Endometrium (tissue), 2 donors: Measurements from ENCODE around the gene SP8.

Experiments
- FAIRE-seq: peaks from 2 replicates; lab custom pipeline; 2012; peaks lifted over from hg19 to GRCh38; lab: Jason Lieb, UNC
- donor health status: control.
- donor health status: control.

SP8 gene

DNA sequence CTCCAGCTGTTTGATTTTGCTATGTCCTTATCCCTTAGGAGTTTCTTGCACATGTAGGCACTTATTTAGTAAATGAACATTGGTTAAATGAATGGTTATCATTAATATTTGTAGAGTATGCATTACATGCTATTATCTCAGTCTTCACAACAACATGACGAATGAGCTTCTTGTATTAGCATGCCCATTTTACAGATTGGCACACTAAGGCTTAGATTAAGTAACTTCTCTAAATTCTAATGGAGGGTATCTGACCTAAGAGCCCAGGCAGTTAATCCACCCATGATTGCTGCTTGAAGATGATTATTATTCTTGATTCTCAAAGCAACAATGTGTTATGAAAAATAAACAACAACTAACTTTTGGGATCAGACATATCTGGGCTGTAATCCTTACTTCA, 32.7 kb downstream of the SP8 start:
- no peak for FAIRE-seq

DNA sequence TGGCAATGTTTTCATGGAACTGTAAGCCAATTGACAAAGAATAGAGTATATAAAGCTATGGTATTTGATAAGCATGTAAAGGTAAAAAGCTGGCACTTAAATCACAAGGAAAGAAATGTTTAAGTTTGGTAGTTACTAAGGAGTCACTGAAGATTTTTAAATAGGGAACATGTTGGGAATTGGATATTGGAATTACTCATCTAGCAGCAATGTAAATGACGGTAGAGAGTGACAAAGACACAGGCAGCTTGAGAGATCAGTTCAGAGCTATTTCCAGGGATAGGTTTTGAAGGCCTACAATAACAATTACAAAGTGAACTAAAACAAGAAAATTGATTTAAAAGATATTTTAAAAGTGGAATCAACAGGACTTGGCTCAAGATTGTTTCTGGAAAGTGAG, 36.8 kb downstream of the SP8 start:
- no peak for FAIRE-seq

DNA sequence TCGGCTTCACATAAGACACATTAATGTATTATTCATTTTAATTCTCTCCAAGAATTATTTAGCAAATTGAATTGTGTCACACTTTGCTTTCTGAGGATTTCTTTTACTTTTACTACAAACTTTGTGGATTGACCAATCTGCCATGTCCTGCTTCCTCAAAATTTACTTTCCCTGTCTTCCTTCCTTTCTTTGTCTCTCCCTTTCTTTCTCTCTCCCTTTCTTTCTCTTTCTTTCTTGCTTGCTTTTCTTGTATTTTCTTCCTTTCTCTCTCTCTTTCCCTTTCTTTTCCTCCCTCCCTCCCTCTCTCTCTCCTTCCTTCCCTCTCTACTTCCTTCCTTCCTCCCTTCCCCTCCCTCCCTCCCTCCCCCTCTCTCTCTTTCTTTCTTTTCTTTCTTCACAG, 37.8 kb downstream of the SP8 start:
- no peak for FAIRE-seq

DNA sequence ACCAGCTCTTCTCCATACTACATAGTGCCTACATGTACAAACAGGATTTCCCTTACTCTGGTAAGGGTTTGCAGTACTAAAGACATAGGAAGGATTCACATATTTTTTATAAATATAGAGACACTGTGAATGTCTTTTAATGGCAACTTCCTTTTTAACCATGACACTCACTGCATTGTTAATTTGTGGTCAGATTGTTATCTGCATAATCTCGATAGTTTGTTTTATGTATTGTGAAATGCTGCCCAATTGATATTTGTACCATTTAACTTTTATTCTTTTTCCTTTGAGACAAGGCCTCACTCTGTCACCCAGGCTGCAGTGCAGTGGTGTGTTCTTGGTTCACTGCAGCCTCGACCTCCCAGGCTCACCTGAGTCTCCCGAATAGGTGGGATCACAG, 39.7 kb downstream of the SP8 start:
- FAIRE-seq = no peak

DNA sequence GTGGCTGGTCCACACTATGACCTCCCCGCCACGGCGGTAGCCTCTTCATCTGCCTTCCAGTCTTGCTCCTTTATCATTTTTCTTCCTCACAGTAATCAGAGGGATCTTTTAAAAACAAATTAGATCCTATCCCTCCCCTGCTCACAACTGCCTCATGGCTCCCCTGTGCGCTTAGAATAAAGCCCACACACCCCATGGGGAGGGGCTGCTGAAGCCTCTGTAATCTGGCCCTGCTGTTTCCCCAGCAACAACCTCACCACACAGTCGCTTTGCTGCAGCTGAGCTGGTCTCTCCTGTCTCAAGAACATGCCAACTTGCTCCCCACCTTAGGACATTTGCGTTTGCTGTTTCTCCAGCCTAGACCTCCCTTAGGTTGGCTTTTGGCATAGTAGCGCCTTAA, 41.0 kb downstream of the SP8 start:
- FAIRE-seq = no peak

DNA sequence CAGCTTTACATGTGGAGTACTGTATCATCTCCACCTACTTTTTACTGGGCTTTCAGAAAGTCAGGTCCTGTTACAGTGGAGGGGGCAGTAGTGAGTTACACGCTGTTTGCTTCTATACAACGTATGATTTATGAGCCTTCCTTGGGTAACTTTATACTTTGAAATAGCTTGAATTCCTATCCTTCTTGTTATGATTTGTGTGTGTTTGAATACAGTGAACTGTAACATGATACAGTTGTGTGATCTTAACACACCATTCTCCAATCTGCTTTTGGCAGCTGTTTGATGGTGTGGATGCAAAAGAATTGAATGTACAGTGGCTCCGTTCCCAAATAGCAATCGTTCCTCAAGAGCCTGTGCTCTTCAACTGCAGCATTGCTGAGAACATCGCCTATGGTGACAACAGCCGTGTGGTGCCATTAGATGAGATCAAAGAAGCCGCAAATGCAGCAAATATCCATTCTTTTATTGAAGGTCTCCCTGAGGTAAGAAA, 41.7 kb downstream of the SP8 start:
- no peak for FAIRE-seq

DNA sequence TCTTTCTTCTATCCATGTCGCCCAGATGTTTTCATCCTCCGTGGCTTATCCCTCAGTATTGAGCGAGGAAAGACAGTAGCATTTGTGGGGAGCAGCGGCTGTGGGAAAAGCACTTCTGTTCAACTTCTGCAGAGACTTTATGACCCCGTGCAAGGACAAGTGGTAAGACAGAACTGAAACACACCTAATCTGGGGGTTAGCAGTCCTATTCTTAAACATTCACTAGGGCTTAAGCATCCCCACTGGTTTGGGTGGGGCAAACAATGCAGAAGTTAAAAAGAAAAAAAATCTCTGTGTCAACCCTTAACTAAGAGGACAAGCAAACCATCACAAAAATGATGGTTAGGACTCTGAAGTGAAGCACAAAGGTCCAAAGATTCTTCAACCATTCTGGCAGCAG, 43.8 kb downstream of the SP8 start:
- FAIRE-seq = no peak

DNA sequence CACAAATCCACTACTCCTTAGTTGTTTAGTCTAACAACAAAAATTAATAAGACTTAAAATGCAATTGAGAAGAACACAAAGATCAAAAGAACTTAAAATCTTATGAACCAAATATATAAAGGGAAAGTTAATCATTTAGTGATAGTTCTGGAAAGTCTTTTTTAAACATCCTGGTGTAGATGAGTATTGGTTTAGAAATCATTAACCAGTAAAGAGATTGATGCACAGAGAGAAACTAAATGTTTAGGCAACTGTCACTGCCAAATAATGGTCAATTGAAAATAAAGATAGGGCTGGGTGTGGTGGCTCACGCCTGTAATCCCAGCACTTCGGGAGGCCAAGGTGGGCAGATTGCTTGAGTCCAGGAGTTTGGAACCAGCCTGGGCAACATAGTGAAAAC, 44.9 kb downstream of the SP8 start:
- no peak for FAIRE-seq

DNA sequence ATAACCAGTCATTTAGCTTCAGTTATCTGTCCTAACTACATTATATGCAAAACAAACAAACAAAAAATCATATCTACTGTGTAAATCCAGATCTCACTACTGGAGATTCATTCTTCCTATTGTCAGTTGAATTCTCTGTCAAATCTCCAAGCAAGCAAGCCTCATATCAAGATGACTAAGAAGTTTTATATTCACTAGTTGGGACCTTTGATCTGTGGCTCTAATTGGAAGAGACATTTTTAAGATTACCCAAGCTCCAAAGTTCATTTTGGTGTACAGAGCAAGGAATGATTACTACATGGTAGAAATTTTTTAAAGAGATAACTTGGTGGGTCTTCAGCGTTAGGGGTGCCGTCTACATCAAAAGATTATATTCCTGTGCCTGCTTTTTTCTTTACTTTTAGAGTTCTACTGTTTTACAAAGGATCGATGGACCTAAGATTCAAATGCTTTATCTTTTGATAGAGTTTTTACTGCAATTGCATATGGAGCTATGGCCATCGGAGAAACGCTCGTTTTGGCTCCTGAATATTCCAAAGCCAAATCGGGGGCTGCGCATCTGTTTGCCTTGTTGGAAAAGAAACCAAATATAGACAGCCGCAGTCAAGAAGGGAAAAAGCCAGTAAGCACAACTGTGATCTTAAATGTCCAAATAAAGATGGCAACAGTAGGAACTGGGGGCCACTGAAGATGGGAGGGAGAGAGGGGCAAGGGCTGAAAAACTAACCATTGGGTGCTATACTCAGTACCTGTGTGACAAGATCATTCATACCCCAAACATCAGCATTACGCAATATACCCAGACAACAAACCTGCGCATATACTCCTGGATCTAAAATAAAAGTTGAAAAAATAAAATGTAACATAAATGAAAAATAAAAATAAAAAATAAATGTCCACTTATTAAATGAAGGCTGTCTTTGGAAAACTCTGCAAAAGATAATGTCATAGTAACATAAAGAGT, 47.9 kb downstream of the SP8 start:
- FAIRE-seq = no peak

DNA sequence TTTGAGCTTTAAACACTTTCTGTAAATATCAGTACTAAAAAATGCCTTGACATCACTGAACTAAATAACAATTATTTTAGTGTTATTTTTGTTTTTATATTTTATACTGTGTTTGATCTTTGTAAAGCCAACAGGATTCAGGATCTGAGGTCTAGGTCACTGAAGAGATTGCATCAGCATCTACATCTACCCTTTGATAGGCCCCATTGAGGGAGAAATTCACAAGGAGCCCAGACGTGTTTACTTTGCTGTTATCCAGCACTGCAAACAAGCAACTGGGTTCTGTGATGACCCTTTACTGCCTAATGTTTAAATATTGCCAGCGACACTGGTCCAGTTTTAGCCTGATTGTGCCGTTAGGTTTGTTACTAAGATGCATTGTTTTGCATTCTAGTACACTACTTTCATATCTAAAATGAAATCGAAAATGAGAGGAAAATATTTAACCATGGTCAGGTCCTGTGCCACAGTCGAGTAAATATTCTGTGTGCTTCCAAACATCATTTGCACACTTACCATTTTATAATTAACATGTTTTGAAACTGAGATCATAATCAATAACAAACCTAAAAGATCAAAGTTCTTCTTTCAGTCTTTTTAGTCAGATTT, 48.7 kb downstream of the SP8 start:
- FAIRE-seq = no peak

DNA sequence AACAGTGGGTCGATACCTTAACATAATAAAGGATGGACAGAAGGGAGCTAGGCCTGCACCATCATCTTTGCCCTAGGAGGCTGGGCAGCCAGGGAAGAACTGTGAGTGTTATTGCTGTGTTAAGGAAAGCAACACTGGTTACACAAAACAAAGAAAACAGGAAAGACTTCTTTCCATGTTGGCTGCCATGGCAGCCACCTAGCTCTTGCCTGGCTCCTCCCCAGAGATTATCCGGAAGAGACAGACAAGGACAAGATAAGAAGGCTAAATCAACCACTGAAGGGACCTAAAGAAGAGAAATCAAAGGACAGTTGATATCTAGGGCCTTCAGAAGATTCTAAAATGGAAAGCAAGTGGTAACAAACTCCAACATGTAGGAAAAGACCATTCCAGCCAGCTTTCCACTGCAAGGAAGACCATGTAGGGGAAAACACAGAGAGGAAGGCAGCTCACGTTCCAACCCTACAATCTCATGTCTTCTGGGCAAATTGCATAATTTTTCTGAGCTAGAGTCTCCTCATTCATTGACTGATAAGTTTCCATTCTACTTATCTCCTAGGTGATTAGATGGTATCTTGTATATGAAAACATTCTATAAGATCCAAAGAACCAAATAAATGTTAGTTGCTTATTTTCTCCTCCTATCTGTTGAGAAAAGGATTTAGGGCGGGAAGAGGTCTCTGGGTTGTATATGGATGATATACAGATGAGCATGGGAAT, 51.2 kb downstream of the SP8 start:
- no peak for FAIRE-seq
